HepG2 (cell line): ENCODE measurements around the gene GDNF.

Experiments
- CSRNP2 ChIP-seq: sonication (generic); formaldehyde crosslinking; conservative IDR thresholded peaks from 2 replicates; pipeline ENCODE4 v1.8.0; 2022; ENCODE audit warnings: low read depth, missing genetic modification reagents
- CTCF ChIP-seq: sonication (generic); formaldehyde crosslinking; IDR thresholded peaks from 2 replicates; pipeline ENCODE4 v1.5.0; 2020; ENCODE audit warnings: mild to moderate bottlenecking, missing genetic modification reagents, moderate library complexity
- HNRNPLL ChIP-seq: fragments of 200-400 bp; formaldehyde crosslinking; IDR thresholded peaks from 2 replicates; pipeline ENCODE4 v1.6.1; 2017; ENCODE audit warnings: mild to moderate bottlenecking, low read depth, low read length; ENCODE audit not compliant: poor library complexity, severe bottlenecking
- POLR2AphosphoS5 ChIP-seq: IDR thresholded peaks from 2 replicates; pipeline ENCODE4 v1.6.1; 2012; ENCODE audit warnings: low read depth, low read length
- SMARCC2 ChIP-seq: fragments of 450-650 bp; IDR thresholded peaks from 2 replicates; pipeline ENCODE4 v1.6.1; 2017; ENCODE audit warnings: antibody characterized with exemption, mild to moderate bottlenecking
- SP140L ChIP-seq: sonication (generic); formaldehyde crosslinking; IDR thresholded peaks from 2 replicates; pipeline ENCODE4 v1.4.0; 2020; ENCODE audit warnings: missing genetic modification reagents, borderline replicate concordance
- TBP ChIP-seq: sonication (generic); formaldehyde crosslinking; IDR thresholded peaks from 2 replicates; pipeline ENCODE4 v1.5.0; 2020; ENCODE audit warnings: missing genetic modification reagents
- THAP7 ChIP-seq: sonication (generic); formaldehyde crosslinking; IDR thresholded peaks from 2 replicates; pipeline ENCODE4 v1.8.1; 2023; ENCODE audit warnings: mild to moderate bottlenecking, missing genetic modification reagents
- YEATS2 ChIP-seq: sonication (generic); formaldehyde crosslinking; IDR thresholded peaks from 2 replicates; pipeline ENCODE4 v1.4.0; 2020; ENCODE audit warnings: missing genetic modification reagents, borderline replicate concordance
- ZBTB37 ChIP-seq: sonication (generic); formaldehyde crosslinking; IDR thresholded peaks from 2 replicates; pipeline ENCODE4 v1.4.0; 2020; ENCODE audit warnings: mild to moderate bottlenecking, missing genetic modification reagents
- ZNF18 ChIP-seq: sonication (generic); formaldehyde crosslinking; IDR thresholded peaks from 2 replicates; pipeline ENCODE4 v1.8.0; 2022; ENCODE audit warnings: mild to moderate bottlenecking, missing genetic modification reagents; ENCODE audit not compliant: insufficient replicate concordance
- ZNF678 ChIP-seq: sonication (generic); formaldehyde crosslinking; IDR thresholded peaks from 2 replicates; pipeline ENCODE4 v1.4.0; 2020; ENCODE audit warnings: mild to moderate bottlenecking, missing genetic modification reagents
- ZSCAN25 ChIP-seq: sonication (generic); formaldehyde crosslinking; IDR thresholded peaks from 2 replicates; pipeline ENCODE4 v1.8.0; 2022; ENCODE audit warnings: mild to moderate bottlenecking, missing genetic modification reagents
- ZSCAN29 ChIP-seq: sonication (generic); formaldehyde crosslinking; conservative IDR thresholded peaks from 2 replicates; pipeline ENCODE4 v1.4.0; 2020; ENCODE audit warnings: mild to moderate bottlenecking, missing genetic modification reagents

GRCh38 chr5:37789991-37790390 lies 49.9 kb downstream of the GDNF start:
- TF ChIP-seq YEATS2 (CRISPR knock-in tag) (no peak), TBP (CRISPR knock-in tag) (no peak), ZNF678 (CRISPR knock-in tag) (no peak), ZNF18 (CRISPR knock-in tag) (no peak), SMARCC2 (no peak), CTCF (CRISPR knock-in tag) (no peak), ZBTB37 (CRISPR knock-in tag) (no peak), ZSCAN25 (CRISPR knock-in tag) (no peak), POLR2AphosphoS5 (no peak), THAP7 (CRISPR knock-in tag) (no peak), HNRNPLL (no peak), ZSCAN29 (no peak), SP140L (no peak), CSRNP2 (no peak)
